ENCODE measurements around the gene PTPN14. TPM values are rescaled to one million over a fixed set of nuclear protein-coding genes. Genes with fewer than 3 reads are reported as not detected.

Gene PTPN14
- polyA plus RNA-seq, 1 donor = 14.1 TPM

- DNase-seq (ENCODE audit: low read depth) = no peak
These were observed 74.2 kb downstream of the PTPN14 start for GRCh38 chr1:214476986-214477870.

GRCh38 chr1:214476229-214476985 is 75.0 kb downstream of the PTPN14 start:
- no peak for DNase-seq (ENCODE audit: low read depth)

GRCh38 chr1:214475746-214476145 is 75.7 kb downstream of the PTPN14 start:
- DNase-seq (ENCODE audit: low read depth) = no peak

- DNase-seq (ENCODE audit: low read depth) = no peak
These were observed 76.1 kb downstream of the PTPN14 start for GRCh38 chr1:214475331-214475730.

- DNase-seq (ENCODE audit: low read depth) = no peak
These were observed 76.9 kb downstream of the PTPN14 start for GRCh38 chr1:214474467-214474866.

- DNase-seq (ENCODE audit: low read depth) = no peak
These were observed 77.5 kb downstream of the PTPN14 start for GRCh38 chr1:214473862-214474261.

GRCh38 chr1:214473387-214473786 is 78.0 kb downstream of the PTPN14 start:
- DNase-seq (ENCODE audit: low read depth) = no peak

- no peak for DNase-seq (ENCODE audit: low read depth)
These were observed 79.0 kb downstream of the PTPN14 start for GRCh38 chr1:214472364-214472763.

GRCh38 chr1:214471458-214471857 is 79.9 kb downstream of the PTPN14 start:
- DNase-seq (ENCODE audit: low read depth) = no peak

- no peak for DNase-seq (ENCODE audit: low read depth)
These were observed 81.3 kb downstream of the PTPN14 start for GRCh38 chr1:214470132-214470531.

GRCh38 chr1:214469290-214469689 is 82.1 kb downstream of the PTPN14 start:
- no peak for DNase-seq (ENCODE audit: low read depth)

GRCh38 chr1:214467078-214467585 is 84.3 kb downstream of the PTPN14 start:
- no peak for DNase-seq (ENCODE audit: low read depth)

- no peak for DNase-seq (ENCODE audit: low read depth)
These were observed 84.9 kb downstream of the PTPN14 start for GRCh38 chr1:214466403-214467077.

GRCh38 chr1:214464445-214465287 is 86.7 kb downstream of the PTPN14 start:
- DNase-seq (ENCODE audit: low read depth) = no peak

- no peak for DNase-seq (ENCODE audit: low read depth)
These were observed 87.8 kb downstream of the PTPN14 start for GRCh38 chr1:214463596-214463995.

GRCh38 chr1:214462882-214463281 is 88.5 kb downstream of the PTPN14 start:
- no peak for DNase-seq (ENCODE audit: low read depth)

- DNase-seq (ENCODE audit: low read depth) = no peak
These were observed 90.1 kb downstream of the PTPN14 start for GRCh38 chr1:214461305-214461704.

GRCh38 chr1:214460304-214460916 is 91.0 kb downstream of the PTPN14 start:
- no peak for DNase-seq (ENCODE audit: low read depth)

- DNase-seq (ENCODE audit: low read depth) = no peak
These were observed 91.5 kb downstream of the PTPN14 start for GRCh38 chr1:214459895-214460294.

- no peak for DNase-seq (ENCODE audit: low read depth)
These were observed 92.9 kb downstream of the PTPN14 start for GRCh38 chr1:214458541-214458940.
